Endothelial cell of umbilical vein (primary cell): ENCODE results near the gene HNRNPCL1. TPM values are rescaled to one million over a fixed set of nuclear protein-coding genes. Genes with fewer than 3 reads are reported as not detected.
"Not testable (repeated sequence)": the region's sequence is repeated elsewhere in the genome, so short reads cannot be mapped to it uniquely, and the experiment has no call there.

Source experiments
- BruUV-seq: library from RNA; stranded (reverse); fragments of 400-500 nt; replicated peaks from 2 replicates; lab custom pipeline; 2021; lab: Mats Ljungman, UMichigan
- CTCF ChIA-PET: fragments of 300-600, 350-600 bp; sonication (Branson Sonifier 250); formaldehyde crosslinking; loops from one replicate; lab custom pipeline; 2021; ENCODE audit warnings: antibody characterized with exemption, inconsistent platforms; lab: Charles Lee
- POLR2A ChIA-PET: fragments of 300-600, 350-600 bp; sonication (Branson Sonifier 250); formaldehyde crosslinking; loops from one replicate; lab custom pipeline; 2021; ENCODE audit warnings: antibody characterized with exemption, inconsistent platforms; lab: Charles Lee
- DNase-seq: peaks from one replicate; pipeline ENCODE4 v3.0.0-alpha.2; 2011; ENCODE audit warnings: low read depth, low spot score
- FAIRE-seq: peaks from 2 replicates; lab custom pipeline; 2011; peaks lifted over from hg19 to GRCh38; lab: Jason Lieb, UNC
- H2AFZ ChIP-seq: 2 replicates; pipeline ENCODE4 v1.6.0; 2012; ENCODE audit warnings: low read depth, low read length, control low read depth, inconsistent platforms
- H3K27ac ChIP-seq: 2 replicates; pipeline ENCODE4 v1.5.1; 2011; ENCODE audit warnings: low read depth, mild to moderate bottlenecking, control low read depth, low read length, moderate library complexity; ENCODE audit not compliant: insufficient read depth
- H3K27me3 ChIP-seq, 2 experiments: 2 replicates each; pipeline versions ENCODE4 v1.6.0 to v1.6.1; 2011; ENCODE audit warnings: low read length in 2 of 2, mixed read lengths in 1 of 2; ENCODE audit not compliant: control insufficient read depth in 2 of 2, insufficient read depth in 2 of 2
- H3K36me3 ChIP-seq, 2 experiments: 2 replicates in 1 of 2; 3 replicates in 1 of 2; pipeline ENCODE4 v1.5.1; 2011; ENCODE audit warnings: low read length in 2 of 2, mild to moderate bottlenecking in 1 of 2, moderate library complexity in 1 of 2; ENCODE audit not compliant: control insufficient read depth in 2 of 2, insufficient read depth in 2 of 2; ENCODE audit errors: extremely low read depth in 1 of 2
- H3K4me1 ChIP-seq: 3 replicates; pipeline ENCODE4 v1.5.1; 2011; ENCODE audit warnings: mild to moderate bottlenecking, low read length; ENCODE audit not compliant: control insufficient read depth, insufficient read depth; ENCODE audit errors: extremely low read depth
- H3K4me2 ChIP-seq: 2 replicates; pipeline ENCODE4 v1.6.1; 2011; ENCODE audit warnings: low read length, control low read depth, mixed read lengths; ENCODE audit not compliant: insufficient read depth
- H3K4me3 ChIP-seq, 3 experiments: fragments of 200-600 bp in 1 of 3; sonication (generic), shearing (Covaris generic) in 1 of 3; replicated peaks in 1 of 3; 2 replicates each; pipeline ENCODE4 v1.5.1; 2011 to 2016; ENCODE audit warnings: control low read depth in 3 of 3, low read length in 3 of 3, mild to moderate bottlenecking in 2 of 3, inconsistent platforms in 1 of 3, low read depth in 1 of 3, moderate library complexity in 1 of 3; ENCODE audit not compliant: insufficient read depth in 1 of 3
- H3K79me2 ChIP-seq: 2 replicates; pipeline ENCODE4 v1.6.0; 2012; ENCODE audit warnings: low read length, inconsistent platforms; ENCODE audit not compliant: control insufficient read depth, insufficient read depth
- H3K9ac ChIP-seq: replicated peaks from 2 replicates; pipeline ENCODE3; 2011; ENCODE audit warnings: low read length, control low read depth; ENCODE audit not compliant: insufficient read depth; ENCODE audit errors: extremely low read depth
- H3K9me1 ChIP-seq: replicated peaks from 3 replicates; pipeline ENCODE4 v1.6.0; 2011; ENCODE audit warnings: mild to moderate bottlenecking, low read length; ENCODE audit not compliant: control insufficient read depth, insufficient read depth; ENCODE audit errors: extremely low read depth
- H3K9me3 ChIP-seq: replicated peaks from 2 replicates; pipeline ENCODE4 v1.5.1; 2012; ENCODE audit warnings: low read length, inconsistent platforms; ENCODE audit not compliant: control insufficient read depth, insufficient read depth
- H4K20me1 ChIP-seq: replicated peaks from 2 replicates; pipeline ENCODE3; 2011; ENCODE audit warnings: mild to moderate bottlenecking, low read length; ENCODE audit not compliant: control insufficient read depth, insufficient read depth; ENCODE audit errors: extremely low read depth
- CTCF ChIP-seq, 2 donors: IDR thresholded peaks; 1 replicate in 1 of 2; 2 replicates in 1 of 2; pipeline ENCODE4 v1.5.1; 2011; ENCODE audit warnings: low read length in 2 of 2, mild to moderate bottlenecking in 2 of 2, moderate library complexity in 2 of 2, control low read depth in 1 of 2, inconsistent platforms in 1 of 2, low read depth in 1 of 2; ENCODE audit not compliant: insufficient read depth in 1 of 2; ENCODE audit errors: extremely low read depth in 1 of 2
- EZH2 ChIP-seq: IDR thresholded peaks from 2 replicates; pipeline ENCODE4 v1.6.1; 2012; ENCODE audit warnings: borderline replicate concordance, low read depth, mild to moderate bottlenecking, moderate library complexity, low read length, inconsistent platforms; ENCODE audit not compliant: severe bottlenecking
- FOS ChIP-seq: IDR thresholded peaks from 2 replicates; pipeline ENCODE4 v1.6.1; 2011; ENCODE audit warnings: mild to moderate bottlenecking, low read length, moderate library complexity, borderline replicate concordance; ENCODE audit not compliant: insufficient read depth
- GATA2 ChIP-seq: IDR thresholded peaks from 2 replicates; pipeline ENCODE4 v1.7.0; 2011; ENCODE audit warnings: low read depth, mild to moderate bottlenecking, moderate library complexity, mixed read lengths, low read length; ENCODE audit not compliant: insufficient read length, insufficient read depth
- JUN ChIP-seq: IDR thresholded peaks from 2 replicates; pipeline ENCODE4 v1.6.1; 2011; ENCODE audit warnings: borderline replicate concordance, low read depth; ENCODE audit not compliant: insufficient read length, insufficient read depth
- MAX ChIP-seq: IDR thresholded peaks from 2 replicates; pipeline ENCODE4 v1.6.1; 2011; ENCODE audit not compliant: insufficient read depth, insufficient read length
- MYC ChIP-seq: IDR thresholded peaks from one replicate; pipeline ENCODE4 v1.6.1; 2011; ENCODE audit warnings: mild to moderate bottlenecking, low read depth, low read length
- POLR2A ChIP-seq: IDR thresholded peaks from 2 replicates; pipeline ENCODE4 v1.6.1; 2012; ENCODE audit warnings: low read depth, mild to moderate bottlenecking, control low read depth, low read length
- POLR2AphosphoS5 ChIP-seq: IDR thresholded peaks from 2 replicates; pipeline ENCODE4 v1.6.1; 2012; ENCODE audit warnings: low read depth, mild to moderate bottlenecking, control low read depth, low read length, moderate library complexity; ENCODE audit not compliant: insufficient read depth
- dilution Hi-C: fragments of 300-500 bp; cut with MboI; formaldehyde crosslinking; loops from one replicate; pipeline ENCODE4 v1.15.0; 2019; ENCODE audit warnings: low sequenced_read_pairs; ENCODE audit not compliant: extremely low pct_ligation_motif_present
- intact Hi-C: fragments of 100-400 bp; cut with micrococcal nuclease; formaldehyde crosslinking; loops from one replicate; pipeline ENCODE4 v1.10.0; 2022
- polyA plus RNA-seq, 4 experiments: library from polyadenylated mRNA; depleted of rRNA in 3 of 4; stranded (reverse) in 3 of 4; unstranded in 1 of 4; fragments of >200 nt; gene quantifications; 2 replicates each; pipeline versions ENCODE4 v1.2.1 to v1.2.3, GENCODE V29; 2011 to 2012; ENCODE audit warnings: missing spikeins in 1 of 4
- total RNA-seq: library from RNA; stranded (reverse); gene quantifications from 2 replicates; pipeline ENCODE4 v1.2.3, GENCODE V29; 2021

HNRNPCL1 gene
- total and polyA plus RNA-seq, 2 donors (not counting 3 experiments of a cell fraction or from before 2014, with no cell fraction given), result not detected

- BruUV-seq, result no TSS peak
- Histone ChIP-seq H3K4me1 (no peaks in the 10 kb centered on the region), H3K36me3 (no peaks in the 10 kb centered on the region), H3K27ac (no peak overlapping the region), H4K20me1 (no peaks in the 10 kb centered on the region), H3K4me2 (no peak overlapping the region), H3K9ac (no peak overlapping the region), H3K79me2 (no peaks in the 10 kb centered on the region), H3K27me3 (no peaks in the 10 kb centered on the region), H3K9me1 (no peaks in the 10 kb centered on the region), H3K4me3 (no peak overlapping the region), H2AFZ (no peak overlapping the region), H3K9me3 (peaks cover 2% of the 10 kb centered on the region)
- FAIRE-seq (no peak), DNase-seq (no peak)
- dilution Hi-C loops, result no loop called here
- intact Hi-C loops, result no loop called here
- ChIA-PET CTCF (no interaction called here), POLR2A (no interaction called here)
- TF ChIP-seq EZH2, result no peak
- no peak for TF ChIP-seq GATA2
- TF ChIP-seq CTCF (IDR thresholded peaks at IDR 0.05; ENCODE audit: extremely low read depth in 1 of 2, insufficient read depth in 1 of 2, low read depth in 1 of 2, low read length in 2 of 2), result no peak
- TF ChIP-seq POLR2A, result no peak
- no peak for TF ChIP-seq JUN
- TF ChIP-seq MYC, result no peak
- no peak for TF ChIP-seq POLR2AphosphoS5
- no peak for TF ChIP-seq FOS
- TF ChIP-seq MAX, result no peak
Measured at GRCh38 chr1:12851779-12852178, 3.3 kb upstream of the HNRNPCL1 start.

DNA sequence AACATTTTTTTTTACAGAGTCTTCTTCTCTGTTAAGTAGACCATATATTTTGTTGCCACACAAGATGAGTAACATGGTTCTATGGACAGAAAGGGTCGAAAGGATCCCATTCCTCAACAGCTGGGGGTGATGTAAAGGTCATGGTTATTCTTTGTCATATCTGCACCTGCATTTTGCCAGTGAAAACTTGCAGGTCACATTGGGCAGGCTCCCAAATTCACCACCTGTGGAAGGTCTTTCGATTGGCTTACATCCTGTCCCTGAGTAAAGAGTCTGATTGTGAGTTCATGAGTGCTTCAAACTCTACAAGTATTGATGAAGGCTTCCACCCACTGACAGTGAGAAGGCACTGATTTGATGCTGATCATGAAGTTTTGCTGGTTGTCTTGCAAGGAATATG lies 15.3 kb downstream of the HNRNPCL1 start:
- H3K4me1 ChIP-seq, H3K79me2 ChIP-seq, CTCF ChIA-PET, POLR2A ChIA-PET, H3K4me3 ChIP-seq, H3K27me3 ChIP-seq, H3K9ac ChIP-seq, FAIRE-seq, dilution Hi-C loops, H3K4me2 ChIP-seq, DNase-seq, H3K27ac ChIP-seq, H4K20me1 ChIP-seq, H2AFZ ChIP-seq, H3K36me3 ChIP-seq, H3K9me3 ChIP-seq, intact Hi-C loops, BruUV-seq, H3K9me1 ChIP-seq: not testable (repeated sequence)

DNA sequence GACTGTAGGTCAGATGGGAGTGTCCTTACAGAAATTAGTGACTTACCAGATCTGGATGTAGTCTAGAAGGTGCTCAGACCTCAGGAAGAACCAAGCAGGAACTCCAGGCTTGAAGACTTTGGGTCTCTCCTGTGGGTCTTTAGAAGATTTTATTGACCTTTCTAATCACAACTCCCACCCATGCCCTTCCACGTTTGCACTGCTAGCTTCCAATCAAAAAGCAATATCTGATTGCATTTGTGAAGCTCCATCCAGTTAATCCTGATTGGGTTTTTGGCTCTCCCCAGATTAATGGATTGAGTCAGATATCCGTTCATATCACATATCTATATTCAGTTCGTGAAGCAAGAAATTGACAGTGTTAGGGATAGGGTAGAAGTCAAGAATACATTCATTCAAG lies 17.2 kb downstream of the HNRNPCL1 start, which contains the start of gene PRAMEF11:
TSS of gene PRAMEF11 (minus strand) at position 101 of the 400 bp plus-strand sequence. CDS start 2,621 bp downstream, outside the sequence.
- H3K4me1 ChIP-seq, DNase-seq, H3K9me1 ChIP-seq, FAIRE-seq, H4K20me1 ChIP-seq, CTCF ChIA-PET, H3K79me2 ChIP-seq, POLR2A ChIA-PET, H3K9me3 ChIP-seq, H3K9ac ChIP-seq, dilution Hi-C loops, H3K27ac ChIP-seq, H3K27me3 ChIP-seq, H3K36me3 ChIP-seq, H2AFZ ChIP-seq, H3K4me2 ChIP-seq, BruUV-seq, H3K4me3 ChIP-seq, intact Hi-C loops: not testable (repeated sequence)
